ENCODE results near the gene ASCC3.
"Not testable (repeated sequence)": the region's sequence is repeated elsewhere in the genome, so short reads cannot be mapped to it uniquely, and the experiment has no call there.

ASCC3 gene

DNA sequence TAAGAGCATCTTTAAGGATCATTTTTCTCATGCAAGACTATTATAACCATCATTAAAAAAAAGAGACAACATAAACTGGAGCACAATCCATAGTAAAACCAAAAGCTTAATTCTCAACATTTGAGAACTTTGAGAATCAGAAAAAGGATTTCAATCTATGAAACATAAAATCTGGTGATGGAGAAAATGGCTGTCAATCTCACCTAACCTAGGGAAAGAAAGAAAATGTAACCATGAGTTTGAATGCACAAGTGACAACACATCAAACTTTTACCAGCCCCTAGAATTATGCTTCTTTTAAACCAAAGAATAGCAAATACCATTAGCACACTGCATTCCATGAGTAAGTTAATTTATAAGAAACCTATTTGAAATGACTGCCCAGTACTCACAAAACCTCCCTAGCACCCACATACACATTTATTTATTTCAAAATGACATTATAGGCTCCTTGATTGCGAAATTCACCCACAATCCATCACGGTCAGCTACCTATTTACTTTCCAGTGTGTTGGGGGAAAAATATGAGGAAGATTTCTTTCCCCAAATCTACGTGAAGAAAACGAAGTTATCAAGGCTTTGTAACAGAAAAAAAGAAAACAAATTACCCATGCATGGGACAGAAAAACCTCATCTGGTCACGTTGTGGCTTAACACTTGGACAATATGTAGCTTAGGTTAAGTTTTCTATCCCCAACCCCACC lies 828 bp downstream of the ASCC3 start:
- DNase-seq: no peak

GRCh38 chr6:100879317-100879716 lies 1.8 kb downstream of the ASCC3 start:
- DNase-seq: no peak

DNA sequence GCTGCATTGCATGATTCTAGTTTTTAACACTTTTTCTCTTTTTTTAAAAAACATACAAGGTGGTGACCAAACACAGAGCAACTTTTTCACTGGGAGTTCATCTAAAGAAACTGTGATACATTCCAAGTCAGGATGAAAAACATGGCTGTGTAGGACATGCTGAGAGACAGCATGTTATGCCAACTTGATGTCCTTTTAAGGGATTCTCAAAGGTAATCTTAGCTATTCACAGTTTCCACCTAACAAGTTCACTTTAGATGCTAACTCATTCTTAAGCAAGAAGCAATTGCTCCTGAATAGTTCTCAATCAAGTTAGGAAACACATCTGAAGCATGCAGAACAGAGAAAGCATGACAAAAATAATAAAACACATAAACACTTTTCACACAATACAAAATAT lies 3.3 kb downstream of the ASCC3 start:
- DNase-seq: no peak

GRCh38 chr6:100876251-100876650 lies 4.9 kb downstream of the ASCC3 start:
- DNase-seq: no peak

DNA sequence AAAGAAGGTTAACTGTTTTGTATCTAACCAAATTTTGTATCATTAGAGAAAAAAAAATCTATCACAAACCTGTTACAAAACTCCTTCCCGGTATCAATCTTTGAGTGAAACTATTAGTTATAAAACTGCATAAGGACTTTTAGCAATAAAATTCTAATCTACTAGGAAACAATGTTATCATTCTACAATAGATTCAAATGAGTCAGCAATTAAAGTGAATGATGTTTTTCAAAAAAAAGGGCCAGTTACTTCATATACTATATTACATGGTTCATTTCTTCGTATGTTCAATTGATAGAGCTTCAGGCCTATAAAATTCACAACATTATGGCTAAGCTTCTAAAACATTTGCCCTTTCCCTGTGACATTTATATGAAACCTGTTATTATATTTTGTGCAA lies 15.6 kb downstream of the ASCC3 start:
- no peak for DNase-seq

GRCh38 chr6:100862063-100862462 lies 19.1 kb downstream of the ASCC3 start:
- no peak for DNase-seq

DNA sequence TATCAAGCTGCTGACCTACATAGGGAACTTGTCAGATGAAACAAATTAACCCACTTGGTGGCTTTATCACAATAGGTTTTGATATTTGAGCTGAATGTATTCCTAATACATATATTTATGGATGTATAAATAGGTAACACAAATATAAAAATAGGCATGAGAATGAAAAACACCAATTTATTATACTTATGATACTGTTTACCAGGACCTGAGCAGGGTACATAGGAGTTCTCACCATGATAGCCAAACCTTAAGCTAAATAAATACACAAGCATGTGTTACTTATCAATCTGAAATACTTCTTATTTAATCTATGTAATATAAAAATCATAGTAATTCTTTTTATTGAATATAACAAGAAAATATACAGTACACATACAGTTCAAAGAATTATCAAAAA lies 25.0 kb downstream of the ASCC3 start:
- DNase-seq: no peak

GRCh38 chr6:100851819-100852218 lies 29.3 kb downstream of the ASCC3 start:
- DNase-seq: no peak

DNA sequence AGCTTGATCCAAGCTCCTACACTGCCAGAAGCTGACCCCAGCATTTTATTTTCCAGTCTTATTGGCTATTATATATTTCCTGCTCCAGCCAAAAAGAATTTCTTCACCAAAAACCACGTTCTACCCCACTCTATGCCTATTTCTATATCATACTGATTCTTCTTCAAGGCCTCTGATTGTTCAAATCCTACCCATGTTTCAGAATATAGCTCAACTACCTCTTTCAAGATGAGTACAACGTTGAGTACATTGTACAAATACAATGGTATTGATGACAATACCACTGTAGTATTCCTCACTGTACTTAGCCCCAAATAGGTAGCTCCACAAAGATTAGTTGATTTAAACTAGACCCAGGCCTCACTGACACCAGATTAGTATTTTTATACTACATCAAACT lies 31.0 kb downstream of the ASCC3 start:
- no peak for DNase-seq

- DNase-seq: no peak
Observed at GRCh38 chr6:100846276-100846675, 34.9 kb downstream of the ASCC3 start.

GRCh38 chr6:100845676-100846075 lies 35.5 kb downstream of the ASCC3 start:
- DNase-seq: no peak

GRCh38 chr6:100839419-100839818 lies 41.7 kb downstream of the ASCC3 start:
- no peak for DNase-seq

DNA sequence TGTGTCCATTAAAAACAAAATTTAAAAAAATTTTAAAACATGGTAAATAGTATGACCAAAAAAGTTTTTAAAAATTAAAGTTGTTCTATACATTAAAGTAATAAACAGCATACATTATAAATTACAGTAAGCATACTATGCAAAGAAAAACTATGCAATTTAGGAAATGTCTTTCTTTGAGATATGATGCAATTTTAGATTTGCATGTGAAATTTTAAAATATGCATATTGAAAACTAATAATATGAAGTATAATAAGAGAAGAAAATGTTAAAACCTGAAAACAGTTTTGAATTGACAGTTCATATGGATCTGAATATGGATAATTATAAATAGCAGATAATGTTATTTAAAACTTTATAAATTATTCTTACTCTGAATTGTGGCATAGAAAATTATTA lies 43.1 kb downstream of the ASCC3 start:
- no peak for DNase-seq

GRCh38 chr6:100833972-100834574 lies 47.1 kb downstream of the ASCC3 start:
- no peak for DNase-seq

DNA sequence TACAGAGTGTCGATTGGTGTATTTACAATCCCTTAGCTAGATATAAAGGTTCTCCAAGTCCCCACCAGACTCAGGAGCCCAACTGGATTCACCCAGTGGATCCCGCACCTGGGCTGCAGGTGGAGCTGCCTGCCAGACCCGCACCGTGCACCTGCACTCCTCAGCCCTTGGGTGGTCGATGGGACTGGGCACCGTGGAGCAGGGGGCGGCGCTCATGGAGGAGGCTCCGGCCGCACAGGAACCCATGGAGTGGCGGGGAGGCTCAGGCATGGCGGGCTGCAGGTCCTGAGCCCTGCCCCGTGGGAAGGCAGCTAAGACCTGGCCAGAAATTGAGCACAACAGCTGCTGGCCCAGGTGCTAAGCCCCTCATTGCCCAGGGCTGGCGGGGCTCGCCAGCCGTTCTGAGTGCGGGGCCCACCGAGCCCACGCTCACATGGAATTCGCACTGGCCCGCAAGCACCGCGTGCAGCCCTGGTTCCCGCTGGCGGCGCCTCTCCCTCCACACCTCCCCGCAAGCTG lies 52.0 kb downstream of the ASCC3 start:
- DNase-seq: not testable (repeated sequence)

- no peak for DNase-seq
Observed at GRCh38 chr6:100823041-100823440, 58.1 kb downstream of the ASCC3 start.

GRCh38 chr6:100818066-100818465 lies 63.1 kb downstream of the ASCC3 start:
- no peak for DNase-seq

- DNase-seq: no peak
Observed at GRCh38 chr6:100810015-100810414, 71.1 kb downstream of the ASCC3 start.

DNA sequence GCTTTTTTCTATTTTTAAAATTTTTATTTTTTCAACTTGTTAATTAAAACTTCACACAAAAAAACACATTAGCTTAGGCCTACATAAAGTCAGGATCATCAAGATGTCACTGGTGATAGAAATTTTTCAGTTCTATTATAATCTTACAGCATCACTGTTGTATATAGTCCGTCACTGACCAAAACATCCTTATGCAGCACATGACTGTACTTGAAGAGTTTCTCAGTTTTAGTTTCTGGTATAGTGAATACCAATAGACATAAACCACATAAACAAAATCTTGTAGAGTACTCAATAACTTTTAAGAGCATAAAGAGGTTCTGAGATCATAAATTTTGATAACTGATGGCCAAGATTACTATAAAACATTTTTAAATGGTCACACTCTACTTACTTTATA lies 71.8 kb downstream of the ASCC3 start:
- DNase-seq: no peak

DNA sequence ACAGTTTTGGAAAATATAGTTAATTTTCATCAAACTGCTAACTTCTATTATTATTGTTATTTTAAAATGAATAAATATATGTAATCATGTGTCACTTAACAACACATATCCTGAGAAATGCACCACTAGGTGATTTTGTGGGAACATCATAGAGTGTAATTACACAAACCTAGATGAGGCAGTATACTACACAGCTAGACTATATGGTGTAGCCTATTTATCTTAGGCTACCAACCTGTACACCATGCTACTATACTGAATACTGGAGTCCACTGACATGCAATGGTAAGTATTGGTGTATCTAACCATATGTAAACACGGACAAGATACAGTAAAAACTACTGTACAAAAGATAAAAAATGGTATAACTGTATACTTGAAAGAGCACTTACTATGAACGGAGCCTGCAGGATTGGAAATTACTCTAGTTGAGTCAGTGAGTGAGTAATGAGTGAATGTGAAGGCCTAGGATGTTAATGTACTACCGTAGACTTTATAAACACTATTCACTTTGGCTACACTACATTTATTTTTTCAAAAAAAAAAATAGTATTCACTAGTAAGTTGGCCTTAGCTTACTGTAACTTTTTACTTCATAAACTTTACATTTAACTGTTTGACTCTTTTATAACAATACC lies 72.4 kb downstream of the ASCC3 start:
- no peak for DNase-seq

DNA sequence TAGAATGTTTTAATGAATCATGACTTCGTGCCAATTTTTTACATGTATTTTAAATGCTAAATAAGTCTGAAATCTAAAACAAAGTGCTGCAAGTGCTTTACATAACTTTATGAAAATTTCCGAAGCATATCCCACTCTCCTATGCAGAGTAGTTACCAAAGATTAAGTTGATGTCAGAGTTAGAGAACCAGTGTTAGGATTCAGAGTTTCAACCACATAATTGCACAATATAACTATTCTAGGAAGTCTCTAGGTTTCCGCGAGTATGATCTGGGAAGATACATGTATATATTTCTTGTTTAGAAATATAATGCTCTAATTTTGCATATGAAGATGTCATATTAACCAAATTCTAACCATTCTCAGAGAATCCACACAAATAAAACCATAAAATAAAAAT lies 74.8 kb downstream of the ASCC3 start:
- no peak for DNase-seq

DNA sequence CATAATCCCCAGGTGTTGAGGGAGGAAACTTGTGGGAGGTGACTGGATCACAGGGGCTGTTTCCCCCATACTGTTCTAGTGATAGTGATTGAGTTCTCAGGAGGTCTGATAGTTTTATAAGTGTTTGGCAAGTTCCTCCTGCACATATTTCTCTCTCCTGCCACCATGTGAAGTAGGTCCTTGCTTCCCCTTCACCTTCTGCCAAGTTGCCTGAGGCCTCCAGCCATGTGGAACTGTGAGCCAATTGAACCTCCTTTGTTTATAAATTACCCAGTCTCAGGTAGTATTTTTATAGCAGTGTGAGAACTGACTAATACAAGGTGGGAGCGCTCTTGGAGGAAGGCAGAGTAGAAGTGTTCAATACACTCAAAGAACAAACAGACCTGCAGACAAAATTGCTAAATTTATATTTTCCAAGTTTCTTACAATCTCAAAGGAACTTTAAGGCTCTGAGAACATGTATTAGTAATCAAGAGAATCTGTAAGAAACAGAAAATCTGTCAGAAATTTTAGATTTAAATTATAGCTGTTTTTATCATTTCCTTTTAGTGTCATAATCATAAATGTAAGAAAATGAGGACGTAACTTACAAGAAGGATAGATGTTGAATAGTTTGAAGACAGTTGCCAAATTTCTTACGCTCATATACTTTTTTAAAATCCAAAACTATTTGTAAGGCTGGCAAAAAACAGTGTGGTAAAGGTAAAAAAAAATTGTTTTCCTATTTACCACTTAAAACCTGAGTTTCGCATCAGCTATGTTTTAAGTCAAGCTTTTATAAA lies 77.7 kb downstream of the ASCC3 start:
- no peak for DNase-seq

GRCh38 chr6:100801036-100801435 lies 80.1 kb downstream of the ASCC3 start:
- DNase-seq: no peak
